NCI-H1417 treated with DMSO at 0.1 percent for 48 hours (cell line): ENCODE measurements around the gene FJX1.
"Not testable (repeated sequence)": the region's sequence is repeated elsewhere in the genome, so short reads cannot be mapped to it uniquely, and the experiment has no call there.

Experiments used
- DNase-seq: peaks from one replicate; lab custom pipeline; 2025; lab: John Stamatoyannopoulos, UW

Gene FJX1

GRCh38 chr11:35632301-35632700 is 14.0 kb downstream of the FJX1 start:
- no peak for DNase-seq

- no peak for DNase-seq
Observed at GRCh38 chr11:35633827-35634423, 15.7 kb downstream of the FJX1 start.

- no peak for DNase-seq
Observed at GRCh38 chr11:35635933-35636332, 17.7 kb downstream of the FJX1 start.

GRCh38 chr11:35639591-35640179 is 21.4 kb downstream of the FJX1 start:
- DNase-seq: no peak

GRCh38 chr11:35641171-35641897 is 23.1 kb downstream of the FJX1 start:
- DNase-seq: no peak

GRCh38 chr11:35641964-35642363 is 23.7 kb downstream of the FJX1 start:
- DNase-seq: no peak

GRCh38 chr11:35647421-35648093 is 29.3 kb downstream of the FJX1 start:
- DNase-seq: no peak

GRCh38 chr11:35650006-35650405 is 31.7 kb downstream of the FJX1 start:
- DNase-seq: no peak

- no peak for DNase-seq
Observed at GRCh38 chr11:35650467-35650866, 32.2 kb downstream of the FJX1 start.

GRCh38 chr11:35651263-35651662 is 33.0 kb downstream of the FJX1 start:
- DNase-seq: no peak

- not testable (repeated sequence) for DNase-seq
Observed at GRCh38 chr11:35652786-35653185, 34.5 kb downstream of the FJX1 start.

- no peak for DNase-seq
Observed at GRCh38 chr11:35654711-35655110, 36.5 kb downstream of the FJX1 start.

- no peak for DNase-seq
Observed at GRCh38 chr11:35655254-35655653, 37.0 kb downstream of the FJX1 start.

- no peak for DNase-seq
Observed at GRCh38 chr11:35655856-35656255, 37.6 kb downstream of the FJX1 start.

- DNase-seq: no peak
Observed at GRCh38 chr11:35658020-35658948, 40.0 kb downstream of the FJX1 start.

GRCh38 chr11:35661534-35661933 is 43.3 kb downstream of the FJX1 start:
- no peak for DNase-seq

- peak; percentile 63 for DNase-seq
Observed at GRCh38 chr11:35662061-35662648, 43.9 kb downstream of the FJX1 start.

GRCh38 chr11:35662649-35663407 is 44.6 kb downstream of the FJX1 start, which contains the start of gene TRIM44:
Gene TRIM44, plus strand, starts transcription at chr11:35662775. Its CDS starts 337 bp downstream, at chr11:35663112.
- peak; percentile 53 for DNase-seq

GRCh38 chr11:35663408-35663702 is 45.1 kb downstream of the FJX1 start:
- no peak for DNase-seq

- DNase-seq: no peak
Observed at GRCh38 chr11:35664977-35665441, 46.7 kb downstream of the FJX1 start.

GRCh38 chr11:35667257-35667656 is 49.0 kb downstream of the FJX1 start:
- no peak for DNase-seq
